Smooth muscle cell (in vitro differentiated cells): ENCODE data around the gene NCOA3. TPM values are rescaled to one million over a fixed set of nuclear protein-coding genes. Genes with fewer than 3 reads are reported as not detected.

ENCODE experiments used
- DNase-seq: peaks from one replicate; lab custom pipeline; 2025; ENCODE audit not compliant: unreplicated experiment; lab: John Stamatoyannopoulos, UW
- H2AFZ ChIP-seq: fragments of 200-600 bp; sonication (generic); 2 replicates; pipeline ENCODE4 v1.6.0; 2016; ENCODE audit warnings: antibody characterized with exemption, low read depth, mild to moderate bottlenecking
- H3F3A ChIP-seq: fragments of 200-600 bp; sonication (generic); 2 replicates; pipeline ENCODE4 v1.6.0; 2017; ENCODE audit warnings: antibody characterized with exemption, low read depth
- H3K27ac ChIP-seq: fragments of 200-600 bp; sonication (generic); 2 replicates; pipeline ENCODE4 v1.5.1; 2016; ENCODE audit warnings: low read depth, mild to moderate bottlenecking
- H3K27me3 ChIP-seq: fragments of 200-600 bp; sonication (generic); 2 replicates; pipeline ENCODE4 v1.6.1; 2016; ENCODE audit warnings: low read depth, mild to moderate bottlenecking
- H3K36me3 ChIP-seq: fragments of 200-600 bp; sonication (generic); 2 replicates; pipeline ENCODE4 v1.5.1; 2016; ENCODE audit warnings: low read depth
- H3K4me1 ChIP-seq: fragments of 200-600 bp; sonication (generic); 2 replicates; pipeline ENCODE4 v1.5.1; 2016; ENCODE audit warnings: low read depth
- H3K4me2 ChIP-seq: fragments of 200-600 bp; sonication (generic); 2 replicates; pipeline ENCODE4 v1.6.0; 2016; ENCODE audit warnings: mild to moderate bottlenecking
- H3K4me3 ChIP-seq: fragments of 200-600 bp; sonication (generic); 2 replicates; pipeline ENCODE4 v1.5.1; 2016; ENCODE audit warnings: mild to moderate bottlenecking
- H3K79me2 ChIP-seq: fragments of 200-600 bp; sonication (generic); 2 replicates; pipeline ENCODE4 v1.6.0; 2016; ENCODE audit warnings: low read depth, mild to moderate bottlenecking
- H3K9ac ChIP-seq: fragments of 200-600 bp; sonication (generic); 2 replicates; pipeline ENCODE4 v1.6.0; 2016; ENCODE audit warnings: low read depth
- H3K9me3 ChIP-seq: fragments of 200-600 bp; sonication (generic); replicated peaks from 2 replicates; pipeline ENCODE4 v1.5.1; 2016; ENCODE audit warnings: low read depth
- H4K20me1 ChIP-seq: fragments of 200-600 bp; sonication (generic); 2 replicates; pipeline ENCODE4 v1.6.0; 2016; ENCODE audit warnings: low read depth
- CTCF ChIP-seq: fragments of 200-600 bp; sonication (generic); IDR thresholded peaks from 2 replicates; pipeline ENCODE4 v1.5.1; 2017; ENCODE audit warnings: borderline replicate concordance, mild to moderate bottlenecking, antibody characterized with exemption; ENCODE audit not compliant: insufficient read depth, poor library complexity, severe bottlenecking
- WGBS: methylation state at CpG from one replicate; pipeline ENCODE4 v1.1.7; 2016; ENCODE audit warnings: low lambda C conversion rate; 5-methylcytosine and 5-hydroxymethylcytosine counted together
- polyA plus RNA-seq: library from polyadenylated mRNA; unstranded; fragments of >200 nt; fragmentation: Nextera tagmentation; extraction: Ambion mirVana; gene quantifications from 2 replicates; pipeline ENCODE4 v1.2.1, GENCODE V29; 2016
- total RNA-seq: library from RNA; depleted of rRNA; stranded (reverse); fragments of >200 nt; gene quantifications from 2 replicates; pipeline ENCODE4 v1.2.3, GENCODE V29; 2014

NCOA3 gene
- total and polyA plus RNA-seq, 2 experiments from 2014 or later: 6.0 to 28.4 TPM

- H4K20me1 ChIP-seq: peaks cover 91% of the 10 kb centered on the region
- no peak overlapping the region for H3K9ac ChIP-seq
- TF ChIP-seq CTCF: no peak
- peaks cover 66% of the 10 kb centered on the region for H3K79me2 ChIP-seq
- no peaks in the 10 kb centered on the region for H3K9me3 ChIP-seq
- peaks cover 29% of the 10 kb centered on the region for H3K4me1 ChIP-seq
- H2AFZ ChIP-seq: no peak overlapping the region
- WGBS: 59% methylated on average over 5 of the region's 5 CpGs
- no peak overlapping the region for H3K4me2 ChIP-seq
- no peak overlapping the region for H3K4me3 ChIP-seq
- H3K36me3 ChIP-seq: no peaks in the 10 kb centered on the region
- no peaks in the 10 kb centered on the region for H3K27me3 ChIP-seq
- DNase-seq: no peak
- H3F3A ChIP-seq: peaks cover 9% of the 10 kb centered on the region
- peak overlapping the region; percentile 50 for H3K27ac ChIP-seq
Observed at GRCh38 chr20:47540443-47541354, 39.0 kb downstream of the NCOA3 start.

GRCh38 chr20:47541355-47541922 lies 39.8 kb downstream of the NCOA3 start:
- H2AFZ ChIP-seq: no peak overlapping the region
- H3K27me3 ChIP-seq: no peaks in the 10 kb centered on the region
- peaks cover 32% of the 10 kb centered on the region for H3K4me1 ChIP-seq
- no peak overlapping the region for H3K27ac ChIP-seq
- H3K9ac ChIP-seq: no peak overlapping the region
- no peak overlapping the region for H3K4me2 ChIP-seq
- H3K79me2 ChIP-seq: peaks cover 62% of the 10 kb centered on the region
- no peaks in the 10 kb centered on the region for H3K36me3 ChIP-seq
- no peak for DNase-seq
- TF ChIP-seq CTCF: no peak
- H3F3A ChIP-seq: peaks cover 9% of the 10 kb centered on the region
- 84% methylated on average over 3 of the region's 3 CpGs for WGBS
- H3K9me3 ChIP-seq: no peaks in the 10 kb centered on the region
- peaks cover 91% of the 10 kb centered on the region for H4K20me1 ChIP-seq
- H3K4me3 ChIP-seq: no peak overlapping the region

GRCh38 chr20:47543006-47543431 lies 41.3 kb downstream of the NCOA3 start:
- no peak for TF ChIP-seq CTCF
- H3K27me3 ChIP-seq: no peaks in the 10 kb centered on the region
- peak overlapping the region; percentile 53 for H3K4me2 ChIP-seq
- peaks cover 32% of the 10 kb centered on the region for H3K4me1 ChIP-seq
- no peaks in the 10 kb centered on the region for H3K9me3 ChIP-seq
- H3K79me2 ChIP-seq: peaks cover 61% of the 10 kb centered on the region
- no peak overlapping the region for H3K4me3 ChIP-seq
- peak overlapping the region; percentile 13 for H3K9ac ChIP-seq
- DNase-seq: no peak
- peak overlapping the region; percentile 61 for H3K27ac ChIP-seq
- no peaks in the 10 kb centered on the region for H3K36me3 ChIP-seq
- peaks cover 9% of the 10 kb centered on the region for H3F3A ChIP-seq
- no peak overlapping the region for H2AFZ ChIP-seq
- H4K20me1 ChIP-seq: peaks cover 92% of the 10 kb centered on the region
- 0% methylated on average over 1 of the region's 1 CpG for WGBS
